Measurements from ENCODE around the gene LOXL1. TPM values are rescaled to one million over a fixed set of nuclear protein-coding genes. Genes with fewer than 3 reads are reported as not detected.

Gene LOXL1
- total RNA-seq, 1 experiment from 2014 or later, result 4.9 TPM

DNA sequence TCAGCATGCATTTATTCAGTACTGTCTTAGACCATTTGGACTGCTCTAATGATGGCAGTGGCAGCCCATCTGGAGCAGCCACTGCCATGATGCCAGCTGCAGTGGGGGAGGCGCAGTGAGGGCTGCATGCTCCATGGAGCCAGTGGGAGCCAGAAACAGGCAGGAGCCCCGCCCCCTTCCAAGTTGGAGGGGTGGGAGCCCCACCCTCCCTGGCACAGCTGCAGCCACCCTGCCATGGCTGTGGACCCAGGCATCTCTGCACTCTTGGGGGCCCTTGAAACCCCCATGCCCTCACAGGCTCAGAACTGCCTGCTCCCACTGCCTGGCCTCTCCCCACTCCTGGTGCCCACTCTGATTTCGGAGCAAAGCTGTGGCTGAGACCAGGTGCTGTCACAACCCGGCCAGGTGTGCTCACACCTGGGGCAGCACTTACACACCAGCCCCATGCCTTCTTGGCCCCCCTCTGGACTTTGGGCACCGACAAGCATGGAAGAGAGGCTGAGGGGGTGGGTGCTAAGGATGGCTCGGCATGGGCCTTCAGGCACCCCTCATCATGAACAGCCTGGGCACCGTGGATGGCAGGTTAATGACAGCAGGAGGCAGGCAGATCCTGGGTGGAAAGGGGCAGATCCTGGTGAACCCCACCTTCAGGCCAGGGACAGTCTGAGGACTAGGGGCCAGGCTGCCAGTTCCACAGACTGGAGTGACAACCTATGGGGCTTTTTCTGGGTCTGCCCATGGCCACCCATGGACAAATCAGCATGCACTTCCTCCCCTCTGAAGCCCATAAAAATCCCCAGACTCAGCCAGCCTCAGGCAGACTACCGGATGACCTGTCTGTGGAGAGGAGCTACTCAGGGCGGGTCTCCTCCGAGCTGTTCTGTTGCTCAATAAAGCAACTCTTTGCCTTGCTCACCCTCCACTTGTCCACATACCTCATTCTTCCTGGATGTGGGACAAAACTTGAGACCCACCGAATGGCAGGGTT, 34.6 kb upstream of the LOXL1 start:
- Mint-ChIP-seq H3K36me3 (ENCODE audit: insufficient read depth, unreplicated experiment) (no peaks in the 10 kb centered on the region), H3K4me3 (ENCODE audit: unreplicated experiment) (no peak overlapping the region), H3K4me1 (ENCODE audit: insufficient read depth, unreplicated experiment) (no peaks in the 10 kb centered on the region), H3K9me3 (ENCODE audit: unreplicated experiment) (no peaks in the 10 kb centered on the region), H3K27ac (ENCODE audit: low read depth, unreplicated experiment) (no peak overlapping the region), H3K27me3 (ENCODE audit: insufficient read depth, unreplicated experiment) (peaks cover 28% of the 10 kb centered on the region)
- TF ChIP-seq, protein P1, sequence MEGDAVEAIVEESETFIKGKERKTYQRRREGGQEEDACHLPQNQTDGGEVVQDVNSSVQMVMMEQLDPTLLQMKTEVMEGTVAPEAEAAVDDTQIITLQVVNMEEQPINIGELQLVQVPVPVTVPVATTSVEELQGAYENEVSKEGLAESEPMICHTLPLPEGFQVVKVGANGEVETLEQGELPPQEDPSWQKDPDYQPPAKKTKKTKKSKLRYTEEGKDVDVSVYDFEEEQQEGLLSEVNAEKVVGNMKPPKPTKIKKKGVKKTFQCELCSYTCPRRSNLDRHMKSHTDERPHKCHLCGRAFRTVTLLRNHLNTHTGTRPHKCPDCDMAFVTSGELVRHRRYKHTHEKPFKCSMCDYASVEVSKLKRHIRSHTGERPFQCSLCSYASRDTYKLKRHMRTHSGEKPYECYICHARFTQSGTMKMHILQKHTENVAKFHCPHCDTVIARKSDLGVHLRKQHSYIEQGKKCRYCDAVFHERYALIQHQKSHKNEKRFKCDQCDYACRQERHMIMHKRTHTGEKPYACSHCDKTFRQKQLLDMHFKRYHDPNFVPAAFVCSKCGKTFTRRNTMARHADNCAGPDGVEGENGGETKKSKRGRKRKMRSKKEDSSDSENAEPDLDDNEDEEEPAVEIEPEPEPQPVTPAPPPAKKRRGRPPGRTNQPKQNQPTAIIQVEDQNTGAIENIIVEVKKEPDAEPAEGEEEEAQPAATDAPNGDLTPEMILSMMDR (IDR thresholded peaks at IDR 0.05; ENCODE audit: unreplicated experiment), result no peak
- intact Hi-C loops (cut with micrococcal nuclease), result no loop called here
- CTCF ChIA-PET, result interaction anchor here (1.5 to 1.9 kb wide), 2 partner anchors 17 to 18 kb away, joined by 3 to 6 read pairs; partner anchors contain the start of gene TBC1D21
- no peak for DNase-seq (ENCODE audit: unreplicated experiment)
- BruUV-seq (replicated peaks), result no TSS peak
- POLR2A ChIA-PET, result interaction anchor here (0.6 kb wide), 2 partner anchors 8 to 11 kb away, joined by 3 to 5 read pairs; no protein-coding TSS in a partner anchor

DNA sequence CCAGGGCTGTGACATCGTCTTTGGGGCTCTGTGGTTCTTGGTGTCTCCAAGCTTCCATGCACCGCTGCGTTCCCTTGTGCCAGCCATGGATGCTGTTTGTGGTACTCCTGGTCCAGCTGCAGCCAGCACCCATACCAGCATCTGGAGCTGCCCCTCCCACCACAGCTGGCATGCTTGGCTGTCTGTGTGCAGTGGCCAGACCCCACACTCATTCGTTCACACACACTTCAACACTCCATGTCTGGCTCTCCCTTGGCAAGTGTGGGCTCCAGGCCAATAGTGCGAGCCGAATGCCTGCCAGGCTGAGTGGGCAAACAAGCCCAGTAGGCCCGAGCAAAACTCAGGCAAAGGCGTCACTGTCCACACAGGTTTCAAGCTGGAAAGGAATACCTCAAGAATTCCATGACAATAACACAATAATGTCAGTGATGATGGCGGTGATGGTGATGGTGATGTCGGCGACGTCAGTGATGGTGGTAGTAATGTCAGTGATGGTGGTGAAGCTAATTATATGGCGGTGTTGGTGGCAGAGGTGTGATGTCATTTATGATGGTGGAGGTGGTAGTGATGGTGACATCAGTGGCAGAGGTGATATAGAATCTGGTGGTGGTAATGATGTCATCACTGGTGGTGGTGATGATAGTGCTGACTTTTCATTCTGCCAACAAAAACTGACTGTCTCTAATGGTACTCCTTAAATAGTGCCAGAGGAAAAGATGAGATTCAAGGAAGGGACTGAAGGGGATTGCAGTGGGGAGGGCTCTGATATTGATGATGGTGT, 33.6 kb upstream of the LOXL1 start:
- no peak for DNase-seq (ENCODE audit: unreplicated experiment)
- TF ChIP-seq, protein P1 (IDR thresholded peaks at IDR 0.05; ENCODE audit: unreplicated experiment), result no peak
- ChIA-PET POLR2A (interaction anchor here (0.6 kb wide), 1 partner anchor 12 kb away, joined by 3 read pairs; no protein-coding TSS in a partner anchor), CTCF (interaction anchor here (1.5 to 2.2 kb wide), 3 partner anchors 17 to 20 kb away, joined by 4 to 8 read pairs (median 6); partner anchors contain the start of gene TBC1D21)
- Mint-ChIP-seq H3K4me3 (ENCODE audit: unreplicated experiment) (no peak overlapping the region), H3K27me3 (ENCODE audit: insufficient read depth, unreplicated experiment) (peaks cover 28% of the 10 kb centered on the region), H3K4me1 (ENCODE audit: insufficient read depth, unreplicated experiment) (no peaks in the 10 kb centered on the region), H3K27ac (ENCODE audit: low read depth, unreplicated experiment) (no peak overlapping the region), H3K9me3 (ENCODE audit: unreplicated experiment) (no peaks in the 10 kb centered on the region), H3K36me3 (ENCODE audit: insufficient read depth, unreplicated experiment) (no peaks in the 10 kb centered on the region)
- no TSS peak for BruUV-seq (replicated peaks)
- intact Hi-C loops (cut with micrococcal nuclease), result no loop called here

DNA sequence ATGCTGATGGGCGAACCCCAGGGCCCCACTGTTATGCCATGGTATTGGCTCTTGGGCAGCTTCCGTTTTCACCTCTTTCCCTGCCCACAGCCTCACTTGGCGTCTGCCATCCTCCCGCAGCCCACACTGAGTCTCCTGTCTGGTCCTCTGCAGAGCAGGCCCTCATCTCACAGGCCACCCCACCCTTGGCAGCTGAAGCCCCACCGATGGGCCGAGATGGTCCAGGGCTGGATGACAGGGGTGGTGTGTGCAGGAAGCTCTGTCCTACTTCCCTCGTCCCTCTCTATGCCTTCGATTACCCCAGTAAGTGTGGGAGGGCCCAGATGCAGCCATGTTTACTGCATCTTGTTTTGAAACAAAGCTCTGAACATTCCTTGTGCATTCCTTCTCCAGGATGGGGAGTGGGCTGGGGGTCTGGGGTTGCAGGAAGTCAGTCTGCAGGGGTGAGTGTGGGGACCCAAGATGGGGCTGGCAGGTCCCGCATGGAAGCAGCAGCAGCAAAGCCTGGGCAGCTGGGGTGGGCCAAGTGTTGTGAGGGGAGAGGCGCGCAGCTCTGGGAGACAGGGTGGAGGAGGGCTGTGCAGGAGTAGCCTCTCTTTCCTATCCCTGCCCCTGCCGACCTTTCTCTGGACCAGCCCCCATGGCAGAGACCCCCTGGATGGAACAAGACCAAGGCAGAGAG, 32.0 kb upstream of the LOXL1 start:
- no peak overlapping the region for H3K27ac Mint-ChIP-seq (ENCODE audit: low read depth, unreplicated experiment)
- TF ChIP-seq, protein P1 (IDR thresholded peaks at IDR 0.05; ENCODE audit: unreplicated experiment), result no peak
- H3K36me3 Mint-ChIP-seq (ENCODE audit: insufficient read depth, unreplicated experiment), result no peaks in the 10 kb centered on the region
- no peaks in the 10 kb centered on the region for H3K4me1 Mint-ChIP-seq (ENCODE audit: insufficient read depth, unreplicated experiment)
- peaks cover 16% of the 10 kb centered on the region for H3K27me3 Mint-ChIP-seq (ENCODE audit: insufficient read depth, unreplicated experiment)
- BruUV-seq (replicated peaks), result no TSS peak
- ChIA-PET CTCF (interaction anchor here (0.6 to 2.9 kb wide), 6 partner anchors 13 to 260 kb away, joined by 3 to 11 read pairs (median 4); partner anchors contain the start of gene TBC1D21), POLR2A (no interaction called here)
- no peaks in the 10 kb centered on the region for H3K9me3 Mint-ChIP-seq (ENCODE audit: unreplicated experiment)
- intact Hi-C loops (cut with micrococcal nuclease), result no loop called here
- no peak for DNase-seq (ENCODE audit: unreplicated experiment)
- no peak overlapping the region for H3K4me3 Mint-ChIP-seq (ENCODE audit: unreplicated experiment)
